Vagina (tissue), 2 donors: ENCODE measurements around the gene NKX6-2.

Experiments
- POLR2A ChIP-seq, 2 donors: fragments of 450-650 bp; IDR thresholded peaks; one replicate each; pipeline ENCODE4 v1.6.1; 2017; ENCODE audit warnings: antibody characterized with exemption in 2 of 2, mild to moderate bottlenecking in 2 of 2, moderate library complexity in 2 of 2
- TF ChIP-seq, protein P1 (sequence below), 3 experiments: fragments of 450-650 bp in 2 of 3; fragments of 200-600 bp in 1 of 3; sonication (generic) in 1 of 3; IDR thresholded peaks; one replicate each; pipeline ENCODE4 v1.5.1; 2017 to 2019; ENCODE audit warnings: antibody characterized with exemption in 3 of 3, mild to moderate bottlenecking in 2 of 3, moderate library complexity in 2 of 3

- TF ChIP-seq POLR2A (IDR thresholded peaks at IDR 0.05): no peak
- TF ChIP-seq, protein P1, sequence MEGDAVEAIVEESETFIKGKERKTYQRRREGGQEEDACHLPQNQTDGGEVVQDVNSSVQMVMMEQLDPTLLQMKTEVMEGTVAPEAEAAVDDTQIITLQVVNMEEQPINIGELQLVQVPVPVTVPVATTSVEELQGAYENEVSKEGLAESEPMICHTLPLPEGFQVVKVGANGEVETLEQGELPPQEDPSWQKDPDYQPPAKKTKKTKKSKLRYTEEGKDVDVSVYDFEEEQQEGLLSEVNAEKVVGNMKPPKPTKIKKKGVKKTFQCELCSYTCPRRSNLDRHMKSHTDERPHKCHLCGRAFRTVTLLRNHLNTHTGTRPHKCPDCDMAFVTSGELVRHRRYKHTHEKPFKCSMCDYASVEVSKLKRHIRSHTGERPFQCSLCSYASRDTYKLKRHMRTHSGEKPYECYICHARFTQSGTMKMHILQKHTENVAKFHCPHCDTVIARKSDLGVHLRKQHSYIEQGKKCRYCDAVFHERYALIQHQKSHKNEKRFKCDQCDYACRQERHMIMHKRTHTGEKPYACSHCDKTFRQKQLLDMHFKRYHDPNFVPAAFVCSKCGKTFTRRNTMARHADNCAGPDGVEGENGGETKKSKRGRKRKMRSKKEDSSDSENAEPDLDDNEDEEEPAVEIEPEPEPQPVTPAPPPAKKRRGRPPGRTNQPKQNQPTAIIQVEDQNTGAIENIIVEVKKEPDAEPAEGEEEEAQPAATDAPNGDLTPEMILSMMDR (IDR thresholded peaks at IDR 0.05): no peak
These were observed 2.4 kb upstream of the NKX6-2 start for GRCh38 chr10:132788180-132788830.
